OCI-LY1 (cell line): ENCODE results near the gene SLC2A5.

Experiments
- H2AFZ ChIP-seq: fragments of 200-600 bp; sonication (generic), shearing (Covaris generic); 2 replicates; pipeline ENCODE4 v1.6.0; 2014; ENCODE audit warnings: antibody characterized with exemption, mild to moderate bottlenecking, low read length
- H3F3A ChIP-seq: fragments of 200-600 bp; sonication (generic), shearing (Covaris generic); 2 replicates; pipeline ENCODE4 v1.6.0; 2014; ENCODE audit warnings: mild to moderate bottlenecking, antibody characterized with exemption, low read length, moderate library complexity; ENCODE audit not compliant: insufficient read depth
- H3K27ac ChIP-seq: fragments of 200-600 bp; sonication (generic); 2 replicates; pipeline ENCODE4 v1.5.1; 2014; ENCODE audit warnings: low read length, mixed run types, mild to moderate bottlenecking, low read depth; ENCODE audit not compliant: poor library complexity, severe bottlenecking
- H3K27me3 ChIP-seq: fragments of 200-600 bp; sonication (generic); 2 replicates; pipeline ENCODE4 v1.6.0; 2014; ENCODE audit warnings: antibody characterized with exemption, mild to moderate bottlenecking, low read length, moderate library complexity; ENCODE audit not compliant: insufficient read depth
- H3K36me3 ChIP-seq: fragments of 200-600 bp; sonication (generic); 2 replicates; pipeline ENCODE4 v1.6.1; 2014; ENCODE audit warnings: mild to moderate bottlenecking, antibody characterized with exemption, low read length, moderate library complexity, mixed read lengths; ENCODE audit not compliant: insufficient read depth
- H3K4me1 ChIP-seq: fragments of 200-600 bp; sonication (generic); 2 replicates; pipeline ENCODE4 v1.5.1; 2014; ENCODE audit warnings: mild to moderate bottlenecking, low read length, moderate library complexity; ENCODE audit not compliant: insufficient read depth, severe bottlenecking
- H3K4me2 ChIP-seq: fragments of 200-600 bp; sonication (generic), shearing (Covaris generic); 2 replicates; pipeline ENCODE4 v1.6.1; 2014; ENCODE audit warnings: low read length
- H3K4me3 ChIP-seq: fragments of 200-600 bp; sonication (generic); 2 replicates; pipeline ENCODE4 v1.5.1; 2014; ENCODE audit warnings: low read length, low read depth, mild to moderate bottlenecking, mixed read lengths; ENCODE audit not compliant: poor library complexity, severe bottlenecking
- H3K79me2 ChIP-seq: fragments of 200-600 bp; shearing (Covaris generic); 2 replicates; pipeline ENCODE4 v1.6.1; 2016; ENCODE audit warnings: mixed run types, low read length, mixed read lengths; ENCODE audit not compliant: insufficient read depth
- H3K9ac ChIP-seq: fragments of 200-600 bp; sonication (generic), shearing (Covaris generic); 2 replicates; pipeline ENCODE4 v1.6.1; 2014; ENCODE audit warnings: mild to moderate bottlenecking, low read length, mixed read lengths
- H3K9me2 ChIP-seq: fragments of 200-600 bp; sonication (generic), shearing (Covaris generic); 2 replicates; pipeline ENCODE4 v1.6.1; 2014; ENCODE audit warnings: low read depth, mild to moderate bottlenecking, low read length, mixed read lengths
- H3K9me3 ChIP-seq: fragments of 200-600 bp; shearing (Covaris generic); 2 replicates; pipeline ENCODE4 v1.6.1; 2014; ENCODE audit warnings: low read length, mixed read lengths
- H4K20me1 ChIP-seq: fragments of 200-600 bp; sonication (generic), shearing (Covaris generic); 2 replicates; pipeline ENCODE4 v1.6.0; 2016; ENCODE audit warnings: mild to moderate bottlenecking, low read length; ENCODE audit not compliant: insufficient read depth
- EZH2 ChIP-seq: fragments of 200-600 bp; sonication (generic), shearing (Covaris generic); IDR thresholded peaks from 2 replicates; pipeline ENCODE4 v1.8.0; 2017; ENCODE audit warnings: borderline replicate concordance, mixed run types, mild to moderate bottlenecking, antibody characterized with exemption, low read length, moderate library complexity, mixed read lengths
- TF ChIP-seq, protein P1 (sequence below): fragments of 200-600 bp; sonication (generic), shearing (Covaris generic); IDR thresholded peaks from 2 replicates; pipeline ENCODE4 v1.5.1; 2017; ENCODE audit warnings: mild to moderate bottlenecking, antibody characterized with exemption, low read length, moderate library complexity, mixed read lengths

The SLC2A5 gene

DNA sequence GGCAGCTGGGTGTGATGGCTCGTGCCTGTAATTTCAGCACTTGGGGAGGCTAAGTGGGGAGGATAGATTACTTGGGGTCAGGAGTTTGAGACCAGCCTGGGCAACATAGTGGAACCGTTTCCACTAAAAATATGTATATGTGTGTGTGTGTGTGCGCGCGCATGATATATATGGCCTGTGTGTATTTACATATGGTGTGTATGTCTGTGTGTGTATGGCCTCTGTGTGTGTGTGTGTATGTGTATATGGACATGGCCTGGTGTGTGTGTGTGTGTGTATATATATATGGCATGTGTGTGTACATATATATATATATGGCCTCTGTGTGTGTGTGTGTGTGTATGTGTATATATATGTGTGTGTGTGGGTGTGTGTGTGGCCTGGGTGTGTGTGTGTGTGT is 27.2 kb downstream of the SLC2A5 start:
- Histone ChIP-seq H3F3A (no peaks in the 10 kb centered on the region), H3K4me1 (peaks cover 9% of the 10 kb centered on the region), H3K36me3 (peaks cover 99% of the 10 kb centered on the region), H3K9me3 (no peaks in the 10 kb centered on the region), H3K9me2 (no peaks in the 10 kb centered on the region), H3K79me2 (no peaks in the 10 kb centered on the region), H2AFZ (no peak overlapping the region), H4K20me1 (no peaks in the 10 kb centered on the region), H3K4me3 (no peak overlapping the region), H3K27me3 (no peaks in the 10 kb centered on the region), H3K4me2 (no peak overlapping the region), H3K9ac (no peak overlapping the region), H3K27ac (no peak overlapping the region)
- no peak for TF ChIP-seq EZH2
- TF ChIP-seq, protein P1, sequence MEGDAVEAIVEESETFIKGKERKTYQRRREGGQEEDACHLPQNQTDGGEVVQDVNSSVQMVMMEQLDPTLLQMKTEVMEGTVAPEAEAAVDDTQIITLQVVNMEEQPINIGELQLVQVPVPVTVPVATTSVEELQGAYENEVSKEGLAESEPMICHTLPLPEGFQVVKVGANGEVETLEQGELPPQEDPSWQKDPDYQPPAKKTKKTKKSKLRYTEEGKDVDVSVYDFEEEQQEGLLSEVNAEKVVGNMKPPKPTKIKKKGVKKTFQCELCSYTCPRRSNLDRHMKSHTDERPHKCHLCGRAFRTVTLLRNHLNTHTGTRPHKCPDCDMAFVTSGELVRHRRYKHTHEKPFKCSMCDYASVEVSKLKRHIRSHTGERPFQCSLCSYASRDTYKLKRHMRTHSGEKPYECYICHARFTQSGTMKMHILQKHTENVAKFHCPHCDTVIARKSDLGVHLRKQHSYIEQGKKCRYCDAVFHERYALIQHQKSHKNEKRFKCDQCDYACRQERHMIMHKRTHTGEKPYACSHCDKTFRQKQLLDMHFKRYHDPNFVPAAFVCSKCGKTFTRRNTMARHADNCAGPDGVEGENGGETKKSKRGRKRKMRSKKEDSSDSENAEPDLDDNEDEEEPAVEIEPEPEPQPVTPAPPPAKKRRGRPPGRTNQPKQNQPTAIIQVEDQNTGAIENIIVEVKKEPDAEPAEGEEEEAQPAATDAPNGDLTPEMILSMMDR = no peak

DNA sequence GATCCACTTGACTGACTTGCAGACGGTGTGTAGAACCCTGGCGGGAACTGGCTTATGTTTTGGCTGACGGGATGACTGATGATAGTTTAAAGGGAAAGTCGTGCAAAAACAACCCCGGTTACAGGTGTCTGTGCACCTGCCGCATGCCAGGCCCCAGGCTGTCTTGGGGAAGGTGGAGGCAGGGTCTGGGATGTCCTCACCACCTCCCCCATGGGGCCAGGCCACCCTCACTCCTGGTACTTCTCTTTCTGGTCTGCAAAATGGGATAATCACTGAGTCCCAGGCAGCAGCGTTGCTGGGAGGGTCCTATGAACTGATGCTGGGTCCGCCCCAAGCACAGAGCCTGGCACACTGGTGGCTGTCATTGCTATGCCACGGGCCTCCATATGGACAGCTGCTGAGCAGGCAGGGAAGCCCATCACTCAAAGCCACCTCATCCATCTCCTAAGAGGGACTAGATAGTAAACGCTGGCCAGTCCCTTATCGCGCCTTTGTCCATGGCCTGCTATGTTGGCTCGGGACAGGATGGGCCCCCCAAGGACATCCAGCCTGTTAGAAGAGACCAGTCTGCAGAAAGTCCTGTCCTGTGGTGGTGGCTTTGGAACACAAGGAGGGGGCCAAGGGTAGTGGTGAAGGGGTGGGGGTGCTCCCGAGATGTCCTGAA is 28.2 kb downstream of the SLC2A5 start:
- no peak overlapping the region for H3K4me2 ChIP-seq
- H3K27ac ChIP-seq = peak overlapping the region; percentile 50
- no peak overlapping the region for H3K4me3 ChIP-seq
- H2AFZ ChIP-seq = no peak overlapping the region
- H3K4me1 ChIP-seq = peaks cover 11% of the 10 kb centered on the region
- H3K27me3 ChIP-seq = no peaks in the 10 kb centered on the region
- H3K36me3 ChIP-seq = peaks cover 99% of the 10 kb centered on the region
- TF ChIP-seq, protein P1 = no peak
- TF ChIP-seq EZH2 = no peak
- H3K9me2 ChIP-seq = no peaks in the 10 kb centered on the region
- H3K9me3 ChIP-seq = no peaks in the 10 kb centered on the region
- no peak overlapping the region for H3K9ac ChIP-seq
- H3F3A ChIP-seq = no peaks in the 10 kb centered on the region
- H3K79me2 ChIP-seq = no peaks in the 10 kb centered on the region
- no peaks in the 10 kb centered on the region for H4K20me1 ChIP-seq

DNA sequence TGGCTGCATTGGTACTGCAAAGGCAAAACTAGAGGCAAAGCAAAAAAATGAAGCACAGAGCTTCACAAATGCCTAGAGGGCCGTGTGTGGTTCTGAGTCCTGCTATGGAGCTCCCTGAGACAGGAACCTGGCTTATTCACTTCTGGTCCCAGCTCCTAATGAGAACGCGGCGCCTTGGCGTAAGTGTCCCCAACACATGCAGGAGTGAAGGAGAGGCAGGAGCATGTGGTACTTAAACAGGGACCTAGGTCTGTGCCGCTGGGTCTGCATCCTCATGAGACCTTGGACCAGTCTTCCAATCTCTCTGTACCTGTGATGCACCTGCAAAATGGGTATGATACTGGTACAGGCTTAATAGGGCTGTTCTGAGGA is 28.8 kb downstream of the SLC2A5 start:
- Histone ChIP-seq H3K4me3 (no peak overlapping the region), H3K9ac (no peak overlapping the region), H4K20me1 (no peaks in the 10 kb centered on the region), H3K4me2 (no peak overlapping the region), H3K4me1 (peaks cover 11% of the 10 kb centered on the region), H3K79me2 (no peaks in the 10 kb centered on the region), H3K9me2 (no peaks in the 10 kb centered on the region), H3K9me3 (no peaks in the 10 kb centered on the region), H2AFZ (no peak overlapping the region), H3K27me3 (no peaks in the 10 kb centered on the region), H3K27ac (no peak overlapping the region), H3F3A (no peaks in the 10 kb centered on the region), H3K36me3 (peaks cover 99% of the 10 kb centered on the region)
- TF ChIP-seq, protein P1 = no peak
- TF ChIP-seq EZH2 = no peak
